ENCODE results near the gene SLC9C1. TPM values are rescaled to one million over a fixed set of nuclear protein-coding genes. Genes with fewer than 3 reads are reported as not detected.

The SLC9C1 gene
- polyA plus RNA-seq, 1 experiment: not detected

DNA sequence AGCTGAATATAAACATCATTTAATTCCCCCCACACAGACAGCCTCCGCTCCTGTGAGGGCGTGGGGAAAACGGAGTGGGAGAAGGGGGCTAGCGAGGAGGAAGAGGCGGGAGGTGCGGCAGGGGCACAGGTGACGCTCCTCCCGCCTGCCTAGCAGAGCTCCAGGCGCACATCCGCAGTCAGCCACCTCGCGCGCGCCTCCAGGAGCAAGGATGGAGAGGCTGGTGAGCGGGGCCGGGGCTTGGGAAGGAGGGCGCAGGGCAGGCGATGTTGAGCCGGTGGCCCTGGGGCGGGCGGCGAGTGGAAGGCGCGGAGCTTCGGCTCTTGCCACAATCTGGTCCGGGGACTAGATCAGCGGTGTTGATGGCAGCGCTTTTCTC lies 39.0 kb upstream of the SLC9C1 start, which contains the start of gene CD200:
Gene CD200 (plus strand): TSS at position 155 of the 379 bp plus-strand sequence. CDS start 57 bp downstream, at position 212.
- Histone ChIP-seq H3K27me3 (ENCODE audit: control insufficient read depth, insufficient read depth, low read length) (peaks cover 18% of the 10 kb centered on the region), H3K36me3 (ENCODE audit: control insufficient read depth, insufficient read depth, low read length) (no peaks in the 10 kb centered on the region), H3K4me3 (ENCODE audit: low read depth, low read length) (peak within 1 kb of the TSS; percentile 25)
- DNase-seq (ENCODE audit: low read depth): no peak
- POLR2A ChIA-PET: no interaction called here
- TF ChIP-seq, protein P1, sequence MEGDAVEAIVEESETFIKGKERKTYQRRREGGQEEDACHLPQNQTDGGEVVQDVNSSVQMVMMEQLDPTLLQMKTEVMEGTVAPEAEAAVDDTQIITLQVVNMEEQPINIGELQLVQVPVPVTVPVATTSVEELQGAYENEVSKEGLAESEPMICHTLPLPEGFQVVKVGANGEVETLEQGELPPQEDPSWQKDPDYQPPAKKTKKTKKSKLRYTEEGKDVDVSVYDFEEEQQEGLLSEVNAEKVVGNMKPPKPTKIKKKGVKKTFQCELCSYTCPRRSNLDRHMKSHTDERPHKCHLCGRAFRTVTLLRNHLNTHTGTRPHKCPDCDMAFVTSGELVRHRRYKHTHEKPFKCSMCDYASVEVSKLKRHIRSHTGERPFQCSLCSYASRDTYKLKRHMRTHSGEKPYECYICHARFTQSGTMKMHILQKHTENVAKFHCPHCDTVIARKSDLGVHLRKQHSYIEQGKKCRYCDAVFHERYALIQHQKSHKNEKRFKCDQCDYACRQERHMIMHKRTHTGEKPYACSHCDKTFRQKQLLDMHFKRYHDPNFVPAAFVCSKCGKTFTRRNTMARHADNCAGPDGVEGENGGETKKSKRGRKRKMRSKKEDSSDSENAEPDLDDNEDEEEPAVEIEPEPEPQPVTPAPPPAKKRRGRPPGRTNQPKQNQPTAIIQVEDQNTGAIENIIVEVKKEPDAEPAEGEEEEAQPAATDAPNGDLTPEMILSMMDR (IDR thresholded peaks at IDR 0.05; ENCODE audit: insufficient read depth, low read depth, low read length): no peak
- CTCF ChIA-PET: interaction anchor here (0.5 to 2.0 kb wide), 12 partner anchors 10 to 468 kb away, joined by 3 to 13 read pairs (median 3); partner anchors contain the start of gene SLC9C1

DNA sequence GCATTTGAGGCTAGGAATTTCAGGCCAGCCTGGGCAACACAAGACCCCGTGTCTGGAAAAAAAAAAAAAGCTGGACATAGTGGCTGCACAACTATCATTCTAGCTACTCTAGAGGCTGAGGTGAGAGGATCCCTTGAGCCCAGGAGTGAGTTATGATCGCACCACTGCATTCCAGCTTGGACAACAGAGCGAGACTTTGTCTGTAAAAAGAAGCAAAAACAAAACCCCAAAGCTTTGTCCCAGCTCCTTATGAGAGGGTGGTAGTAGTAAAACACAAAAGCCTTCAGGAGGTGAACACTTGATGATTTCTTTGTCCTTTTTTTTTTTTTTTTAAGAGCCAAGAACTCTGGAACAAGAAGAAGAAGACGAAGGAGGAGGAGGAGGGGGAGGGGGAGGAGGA lies 37.8 kb upstream of the SLC9C1 start:
- TF ChIP-seq, protein P1 (IDR thresholded peaks at IDR 0.05; ENCODE audit: insufficient read depth, low read depth, low read length): no peak
- Histone ChIP-seq H3K4me3 (ENCODE audit: low read depth, low read length) (no peak overlapping the region), H3K27me3 (ENCODE audit: control insufficient read depth, insufficient read depth, low read length) (peaks cover 16% of the 10 kb centered on the region), H3K36me3 (ENCODE audit: control insufficient read depth, insufficient read depth, low read length) (no peaks in the 10 kb centered on the region)
- CTCF ChIA-PET: interaction anchor here (0.6 to 1.2 kb wide), 2 partner anchors 108 to 221 kb away, joined by 3 to 4 read pairs; no protein-coding TSS in a partner anchor
- DNase-seq (ENCODE audit: low read depth): no peak
- POLR2A ChIA-PET: no interaction called here

DNA sequence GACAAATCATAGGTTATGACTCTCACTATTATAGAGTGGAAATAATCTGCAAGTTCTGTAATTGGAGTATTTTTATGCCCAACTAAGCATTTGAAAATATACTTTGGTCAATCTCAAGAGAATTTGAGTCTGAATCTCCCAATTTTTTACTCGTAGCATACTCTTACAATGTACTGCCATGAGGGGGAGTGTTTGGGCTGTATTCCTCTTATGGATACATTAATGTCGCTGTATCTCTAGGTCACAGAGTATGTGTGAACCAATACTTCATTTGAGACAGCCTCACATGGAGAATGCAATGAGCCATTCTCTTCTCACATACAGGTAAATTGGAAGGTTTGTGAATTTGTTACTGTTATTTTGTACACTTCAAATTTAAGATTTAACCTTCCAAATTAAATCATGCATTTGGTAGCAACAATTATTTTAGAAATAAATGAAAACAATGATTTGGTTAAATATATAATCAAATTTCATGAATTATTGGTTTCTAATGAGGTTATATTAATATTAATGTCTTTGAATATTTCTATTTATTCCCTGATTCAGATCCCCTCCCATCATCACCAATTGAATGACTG lies 33.4 kb upstream of the SLC9C1 start:
- DNase-seq (ENCODE audit: low read depth): no peak
- Histone ChIP-seq H3K36me3 (ENCODE audit: control insufficient read depth, insufficient read depth, low read length) (no peaks in the 10 kb centered on the region), H3K27me3 (ENCODE audit: control insufficient read depth, insufficient read depth, low read length) (peaks cover 7% of the 10 kb centered on the region; the same call in 1 of the 2 replicates), H3K4me3 (ENCODE audit: low read depth, low read length) (no peak overlapping the region)
- ChIA-PET POLR2A (no interaction called here), CTCF (interaction anchor here (0.6 to 1.8 kb wide), 5 partner anchors 109 to 372 kb away, joined by 3 to 8 read pairs (median 4); no protein-coding TSS in a partner anchor)
- TF ChIP-seq, protein P1 (IDR thresholded peaks at IDR 0.05; ENCODE audit: insufficient read depth, low read depth, low read length): peak; percentile 68

DNA sequence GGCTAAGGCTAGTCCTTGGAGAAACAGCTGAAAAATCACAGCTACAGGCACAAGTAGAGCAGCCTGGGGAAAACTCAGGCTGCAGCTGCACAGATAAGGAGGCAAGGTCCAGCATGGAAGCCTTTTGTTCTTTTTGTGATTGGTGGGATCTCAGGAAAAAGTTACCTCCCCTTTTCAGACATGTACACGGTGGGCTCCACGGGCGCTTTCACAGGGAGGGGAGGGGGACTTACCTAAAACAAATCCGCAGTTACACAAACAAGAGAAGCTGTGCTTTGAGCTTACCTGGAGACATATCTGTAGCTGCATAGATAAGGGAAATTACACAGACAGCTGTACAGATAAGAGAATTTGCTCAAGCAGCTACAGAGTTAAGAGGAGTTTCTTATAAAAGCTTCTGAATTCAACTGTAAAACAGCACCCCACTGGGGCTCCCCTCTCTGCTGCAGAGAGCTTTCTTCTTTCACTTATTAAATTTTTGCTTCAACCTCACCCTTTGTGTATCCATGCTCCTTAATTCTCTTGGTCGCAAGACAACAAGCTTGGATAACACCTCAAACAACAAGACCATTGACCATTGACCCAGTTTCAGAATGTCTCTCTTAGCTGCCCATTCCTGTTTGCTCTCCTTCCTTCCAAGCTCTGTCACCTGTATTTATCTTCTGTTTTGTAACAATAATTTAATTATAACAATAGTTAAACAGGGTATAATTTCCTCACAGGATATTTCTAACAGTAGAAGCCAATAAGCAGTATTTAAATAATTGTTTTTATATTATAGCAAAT lies 28.0 kb upstream of the SLC9C1 start:
- POLR2A ChIA-PET: interaction anchor here (0.6 kb wide), 1 partner anchor 172 kb away, joined by 3 read pairs; no protein-coding TSS in a partner anchor

More for the DNA sequence above, 28.0 kb upstream of the SLC9C1 start:
- TF ChIP-seq, protein P1 (IDR thresholded peaks at IDR 0.05; ENCODE audit: insufficient read depth, low read depth, low read length): no peak
- no peaks in the 10 kb centered on the region for H3K36me3 ChIP-seq (ENCODE audit: control insufficient read depth, insufficient read depth, low read length)
- peaks cover 9% of the 10 kb centered on the region; the same call in 1 of the 2 replicates for H3K27me3 ChIP-seq (ENCODE audit: control insufficient read depth, insufficient read depth, low read length)
- no peak for DNase-seq (ENCODE audit: low read depth)
- H3K4me3 ChIP-seq (ENCODE audit: low read depth, low read length): no peak overlapping the region
- CTCF ChIA-PET: interaction anchor here (0.8 to 1.8 kb wide), 8 partner anchors 8 to 211 kb away, joined by 3 to 6 read pairs (median 4); partner anchors contain the start of genes CD200 and SLC9C1

All from BJ (cell line).